CD14-positive monocyte (primary cell): ENCODE results near the gene FBF1. TPM values are rescaled to one million over a fixed set of nuclear protein-coding genes. Genes with fewer than 3 reads are reported as not detected.

ENCODE experiments used
- DNase-seq, 3 donors: peaks; one replicate each; pipeline ENCODE4 v3.0.0-alpha.2; 2011 to 2022
- H2AFZ ChIP-seq: 2 replicates; pipeline ENCODE4 v1.6.0; 2012; ENCODE audit warnings: mild to moderate bottlenecking, low read depth, low read length, inconsistent platforms; ENCODE audit not compliant: insufficient read depth, poor library complexity, severe bottlenecking
- H3K27ac ChIP-seq, 2 donors: 1 replicate in 1 of 2; 2 replicates in 1 of 2; pipeline ENCODE4 v1.5.1; 2012 to 2013; ENCODE audit warnings: low read length in 2 of 2, control low read depth in 1 of 2, inconsistent platforms in 1 of 2, low read depth in 1 of 2, mild to moderate bottlenecking in 1 of 2
- H3K27me3 ChIP-seq, 2 donors: one replicate each; pipeline versions ENCODE4 v1.6.0 to v1.6.1; 2011 to 2013; ENCODE audit warnings: low read length in 2 of 2; ENCODE audit not compliant: control insufficient read depth in 2 of 2, insufficient read depth in 2 of 2
- H3K36me3 ChIP-seq, 2 donors: replicated peaks in 1 of 2; 1 replicate in 1 of 2; 2 replicates in 1 of 2; pipeline versions ENCODE4 v1.5.1 to v1.6.1; 2012 to 2013; ENCODE audit warnings: low read length in 2 of 2, control low read depth in 1 of 2, inconsistent platforms in 1 of 2, mild to moderate bottlenecking in 1 of 2; ENCODE audit not compliant: insufficient read depth in 2 of 2, control insufficient read depth in 1 of 2
- H3K4me1 ChIP-seq, 2 donors: 1 replicate in 1 of 2; 2 replicates in 1 of 2; pipeline versions ENCODE4 v1.5.1 to v1.6.1; 2012 to 2013; ENCODE audit warnings: low read length in 2 of 2, control low read depth in 1 of 2, inconsistent platforms in 1 of 2, mild to moderate bottlenecking in 1 of 2, moderate library complexity in 1 of 2; ENCODE audit not compliant: insufficient read depth in 2 of 2, control insufficient read depth in 1 of 2
- H3K4me2 ChIP-seq: replicated peaks from 2 replicates; pipeline ENCODE3; 2012; ENCODE audit warnings: low read length, moderate library complexity, mild to moderate bottlenecking; ENCODE audit not compliant: poor library complexity, severe bottlenecking; ENCODE audit errors: extremely low read depth
- H3K4me3 ChIP-seq, 3 experiments: fragments of 200-600 bp in 1 of 3; sonication (generic) in 1 of 3; replicated peaks in 1 of 3; 1 replicate in 2 of 3; 2 replicates in 1 of 3; pipeline ENCODE4 v1.5.1; 2011 to 2013; ENCODE audit warnings: low read length in 3 of 3, mild to moderate bottlenecking in 3 of 3, control low read depth in 2 of 3, low read depth in 2 of 3, inconsistent platforms in 1 of 3, moderate library complexity in 1 of 3
- H3K79me2 ChIP-seq: 2 replicates; pipeline ENCODE4 v1.6.0; 2012; ENCODE audit warnings: mild to moderate bottlenecking, control low read depth, inconsistent platforms, low read length, moderate library complexity; ENCODE audit not compliant: insufficient read depth
- H3K9ac ChIP-seq: 2 replicates; pipeline ENCODE4 v1.6.0; 2017; ENCODE audit warnings: low read length, mild to moderate bottlenecking; ENCODE audit not compliant: insufficient read depth, poor library complexity, severe bottlenecking
- H3K9me3 ChIP-seq, 2 donors: replicated peaks in 1 of 2; 1 replicate in 1 of 2; 2 replicates in 1 of 2; pipeline versions ENCODE4 v1.5.1 to v1.6.1; 2012 to 2013; ENCODE audit warnings: low read length in 2 of 2, control low read depth in 1 of 2; ENCODE audit not compliant: control insufficient read depth in 1 of 2, insufficient read depth in 1 of 2
- H4K20me1 ChIP-seq: 2 replicates; pipeline ENCODE4 v1.6.0; 2012; ENCODE audit warnings: mild to moderate bottlenecking, low read length, control low read depth, moderate library complexity; ENCODE audit not compliant: insufficient read depth
- H3K27ac Mint-ChIP-seq, 7 donors: one replicate each; pipeline ENCODE4 v1.8.0; 2020; ENCODE audit warnings: mild to moderate bottlenecking in 7 of 7, mixed read lengths in 7 of 7, moderate library complexity in 6 of 7, inconsistent platforms in 2 of 7
- H3K27me3 Mint-ChIP-seq, 3 donors: one replicate each; pipeline ENCODE4 v1.8.0; 2021 to 2022; ENCODE audit warnings: low read depth in 3 of 3, mild to moderate bottlenecking in 3 of 3, mixed read lengths in 3 of 3, moderate library complexity in 3 of 3, inconsistent platforms in 1 of 3
- H3K36me3 Mint-ChIP-seq, 2 donors: one replicate each; pipeline ENCODE4 v1.8.0; 2020; ENCODE audit warnings: mixed read lengths in 2 of 2, inconsistent platforms in 1 of 2, mild to moderate bottlenecking in 1 of 2
- H3K4me1 Mint-ChIP-seq: one replicate; pipeline ENCODE4 v1.8.0; 2020; ENCODE audit warnings: mild to moderate bottlenecking, mixed read lengths
- H3K4me3 Mint-ChIP-seq, 2 donors: one replicate each; pipeline ENCODE4 v1.8.0; 2020; ENCODE audit warnings: mild to moderate bottlenecking in 2 of 2, mixed read lengths in 2 of 2, moderate library complexity in 1 of 2
- H3K9me3 Mint-ChIP-seq, 7 donors: one replicate each; pipeline ENCODE4 v1.8.0; 2020 to 2022; ENCODE audit warnings: mixed read lengths in 7 of 7, mild to moderate bottlenecking in 6 of 7, moderate library complexity in 6 of 7, inconsistent platforms in 2 of 7
- WGBS: methylation state at CpG from one replicate; pipeline ENCODE4 v1.1.5; 2013; ENCODE audit warnings: missing lambda C conversion rate; ENCODE audit not compliant: insufficient coverage; 5-methylcytosine and 5-hydroxymethylcytosine counted together
- intact Hi-C, 2 donors: fragments of 100-400 bp; cut with micrococcal nuclease; formaldehyde crosslinking; loops; one replicate each; pipeline versions ENCODE4 v1.15.0 to v1.15.1; 2023
- polyA minus RNA-seq: library from RNA; depleted of rRNA, polyadenylated mRNA; stranded (reverse); fragments of >200 nt; gene quantifications from 2 replicates; pipeline ENCODE4 v1.2.3, GENCODE V29; 2012
- polyA plus RNA-seq, 3 donors: library from polyadenylated mRNA; depleted of rRNA in 1 of 3; unstranded in 2 of 3; stranded (reverse) in 1 of 3; fragments of 300-500 nt in 2 of 3; fragments of >200 nt in 1 of 3; fragmentation: Illumina TruSeq in 2 of 3; gene quantifications; 1 replicate in 2 of 3; 2 replicates in 1 of 3; pipeline ENCODE4 v1.2.3, GENCODE V29; 2012 to 2021
- total RNA-seq, 12 experiments: library from RNA in 1 of 12; stranded (reverse) in 1 of 12; fragments of 120-200 nt in 1 of 12; gene quantifications; one replicate each; pipeline ENCODE4 v1.2.4 and lab custom pipeline; 2013 to 2026; ENCODE audit warnings: mixed read lengths in 6 of 12, inconsistent platforms in 1 of 12
- TF ChIP-seq, protein P1 (sequence below): fragments of 200-600 bp; IDR thresholded peaks from one replicate; pipeline ENCODE4 v1.8.0; 2022; ENCODE audit warnings: antibody characterized with exemption, mild to moderate bottlenecking

The FBF1 gene
- 4.6 TPM for total RNA-seq (2013)
- polyA plus RNA-seq (1 to 10 TPM in 1 of 3 donors, under 1 TPM in 2; 0.32 to 4.4 (median 0.62) TPM), polyA minus RNA-seq (3.0 and 4.2 TPM in 2 replicates), total RNA-seq (lab: John Stamatoyannopoulos, UW) (0.34 to 1.8 (median 1.2) reads per million in 11 experiments)

- no peaks in the 10 kb centered on the region for H3K27me3 ChIP-seq
- H3K9ac ChIP-seq: peak within 1 kb of the TSS; percentile 69
- H3K4me3 Mint-ChIP-seq: peak within 1 kb of the TSS; percentile 86 to 93
- peaks cover 18 to 27% of the 10 kb centered on the region in 2 donors for H3K36me3 ChIP-seq
- H3K4me3 ChIP-seq: peak within 1 kb of the TSS; percentile 73 to 84 (median 79)
- intact Hi-C loops: loop anchor here in 1 of 2 donors (5.0 kb wide), 1 partner anchor 39 kb away; the partner anchor contains the start of gene MRPL38
- peak within 1 kb of the TSS in 1 of 2 donors; percentile 54 for H3K27ac ChIP-seq
- peak within 1 kb of the TSS; percentile 32 to 90 (median 76) for H3K27ac Mint-ChIP-seq
- H4K20me1 ChIP-seq: no peaks in the 10 kb centered on the region
- H3K4me1 Mint-ChIP-seq: peaks cover 13% of the 10 kb centered on the region
- peak; percentile 83 to 85 (median 84) for DNase-seq
- peaks cover 11 to 16% of the 10 kb centered on the region in 2 donors for H3K4me1 ChIP-seq
- H3K9me3 ChIP-seq: no peaks in the 10 kb centered on the region
- no peaks in the 10 kb centered on the region for H3K9me3 Mint-ChIP-seq
- peak within 1 kb of the TSS; percentile 87 for H3K4me2 ChIP-seq
- peaks cover 20 to 21% of the 10 kb centered on the region in 2 donors for H3K36me3 Mint-ChIP-seq
- WGBS: under 1% methylated on average over 55 of the region's 63 CpGs
- H3K79me2 ChIP-seq: no peaks in the 10 kb centered on the region
- H2AFZ ChIP-seq: peak within 1 kb of the TSS; percentile 98
- TF ChIP-seq, protein P1, sequence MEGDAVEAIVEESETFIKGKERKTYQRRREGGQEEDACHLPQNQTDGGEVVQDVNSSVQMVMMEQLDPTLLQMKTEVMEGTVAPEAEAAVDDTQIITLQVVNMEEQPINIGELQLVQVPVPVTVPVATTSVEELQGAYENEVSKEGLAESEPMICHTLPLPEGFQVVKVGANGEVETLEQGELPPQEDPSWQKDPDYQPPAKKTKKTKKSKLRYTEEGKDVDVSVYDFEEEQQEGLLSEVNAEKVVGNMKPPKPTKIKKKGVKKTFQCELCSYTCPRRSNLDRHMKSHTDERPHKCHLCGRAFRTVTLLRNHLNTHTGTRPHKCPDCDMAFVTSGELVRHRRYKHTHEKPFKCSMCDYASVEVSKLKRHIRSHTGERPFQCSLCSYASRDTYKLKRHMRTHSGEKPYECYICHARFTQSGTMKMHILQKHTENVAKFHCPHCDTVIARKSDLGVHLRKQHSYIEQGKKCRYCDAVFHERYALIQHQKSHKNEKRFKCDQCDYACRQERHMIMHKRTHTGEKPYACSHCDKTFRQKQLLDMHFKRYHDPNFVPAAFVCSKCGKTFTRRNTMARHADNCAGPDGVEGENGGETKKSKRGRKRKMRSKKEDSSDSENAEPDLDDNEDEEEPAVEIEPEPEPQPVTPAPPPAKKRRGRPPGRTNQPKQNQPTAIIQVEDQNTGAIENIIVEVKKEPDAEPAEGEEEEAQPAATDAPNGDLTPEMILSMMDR: no peak
- H3K27me3 Mint-ChIP-seq: peaks cover 0 to 8% (median 2%) of the 10 kb centered on the region in 3 donors
Observed at GRCh38 chr17:75940727-75941441, at the start of gene FBF1. Gene FBF1 (minus strand): TSS chr17:75941042. CDS start chr17:75938149, 2,893 bp downstream.

DNA sequence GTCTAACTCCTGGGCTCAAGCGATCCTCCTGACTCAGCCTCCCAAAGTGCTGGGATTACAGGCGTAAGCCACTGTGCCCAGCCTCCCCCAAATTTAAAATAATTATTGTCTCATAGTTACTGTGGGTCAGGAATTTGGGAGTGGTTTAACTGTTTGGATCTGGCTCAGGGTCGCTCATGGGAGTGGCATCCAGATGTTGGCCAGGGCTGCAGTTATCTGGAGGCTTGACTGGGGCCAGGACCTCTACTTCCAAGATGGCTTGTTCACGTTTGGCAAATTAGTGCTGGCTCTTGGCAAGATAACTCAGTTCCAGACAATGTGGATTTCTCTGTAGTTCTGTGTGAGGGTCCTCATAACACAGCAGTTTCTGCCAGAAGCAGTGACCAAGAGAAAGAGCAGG, 46.2 kb upstream of the FBF1 start:
- intact Hi-C loops: no loop called here
- WGBS: 95% methylated on average over 3 of the region's 4 CpGs
- TF ChIP-seq, protein P1: no peak
- H3K4me3 ChIP-seq: no peak overlapping the region
- Mint-ChIP-seq H3K36me3 (peaks cover 24 to 32% of the 10 kb centered on the region in 2 donors), H3K27me3 (no peaks in the 10 kb centered on the region), H3K4me3 (no peak overlapping the region), H3K9me3 (peaks cover 0 to 1% (median 0%) of the 10 kb centered on the region in 7 donors), H3K27ac (no peak overlapping the region), H3K4me1 (peaks cover 19% of the 10 kb centered on the region)
- H3K4me1 ChIP-seq: peaks cover 20 to 23% of the 10 kb centered on the region in 2 donors
- no peak overlapping the region for H3K27ac ChIP-seq
- no peak overlapping the region for H2AFZ ChIP-seq
- H3K36me3 ChIP-seq: peaks cover 3 to 26% of the 10 kb centered on the region in 2 donors
- DNase-seq: no peak
- no peak overlapping the region for H3K9ac ChIP-seq
- H3K9me3 ChIP-seq: no peaks in the 10 kb centered on the region
- no peaks in the 10 kb centered on the region for H4K20me1 ChIP-seq
- no peak overlapping the region for H3K4me2 ChIP-seq
- H3K79me2 ChIP-seq: no peaks in the 10 kb centered on the region
- no peaks in the 10 kb centered on the region for H3K27me3 ChIP-seq
